OCI-LY3 (cell line): ENCODE measurements around the gene TULP4.

Experiments used
- H2AFZ ChIP-seq: fragments of 200-600, 300-600 bp; shearing (Covaris generic); 2 replicates; pipeline ENCODE4 v1.6.0; 2014; ENCODE audit warnings: antibody characterized with exemption, low read depth, low read length
- H3K27ac ChIP-seq: fragments of 200-600, 300-600 bp; sonication (generic); 2 replicates; pipeline ENCODE4 v1.5.1; 2014; ENCODE audit warnings: mild to moderate bottlenecking, low read length, moderate library complexity, mixed read lengths
- H3K27me3 ChIP-seq: fragments of 200-600, 300-600 bp; sonication (generic); 2 replicates; pipeline ENCODE4 v1.6.1; 2014; ENCODE audit warnings: low read depth, low read length, mixed read lengths
- H3K36me3 ChIP-seq: fragments of 200-600, 300-600 bp; sonication (generic); replicated peaks from 2 replicates; pipeline ENCODE3; 2014; ENCODE audit warnings: low read depth, low read length, mixed read lengths
- H3K4me1 ChIP-seq: fragments of 300-600, 200-600 bp; sonication (generic); 2 replicates; pipeline ENCODE4 v1.6.1; 2014; ENCODE audit warnings: low read length, mixed read lengths
- H3K4me2 ChIP-seq: fragments of 200-600, 300-600 bp; sonication (generic); 2 replicates; pipeline ENCODE4 v1.6.1; 2014; ENCODE audit warnings: low read length, mixed read lengths
- H3K4me3 ChIP-seq: fragments of 300-600, 200-600 bp; sonication (generic); 2 replicates; pipeline ENCODE4 v1.5.1; 2014; ENCODE audit warnings: antibody characterized with exemption, mild to moderate bottlenecking, low read length, moderate library complexity
- H3K79me2 ChIP-seq: fragments of 300-600, 200-600 bp; shearing (Covaris generic); 2 replicates; pipeline ENCODE4 v1.6.1; 2014; ENCODE audit warnings: mild to moderate bottlenecking, low read length, mixed read lengths
- H3K9ac ChIP-seq: fragments of 300-600, 200-600 bp; shearing (Covaris generic); 2 replicates; pipeline ENCODE4 v1.6.0; 2014; ENCODE audit warnings: mild to moderate bottlenecking, low read length, moderate library complexity
- H3K9me3 ChIP-seq: fragments of 200-600, 300-600 bp; shearing (Covaris generic); 2 replicates; pipeline ENCODE4 v1.6.1; 2014; ENCODE audit warnings: low read length, mixed read lengths; ENCODE audit not compliant: insufficient read depth
- H4K20me1 ChIP-seq: fragments of 200-600, 300-600 bp; sonication (generic); 2 replicates; pipeline ENCODE4 v1.6.1; 2016; ENCODE audit warnings: low read length, mixed read lengths; ENCODE audit not compliant: insufficient read depth
- EZH2phosphoT487 ChIP-seq: fragments of 200-600 bp; shearing (Covaris generic); IDR thresholded peaks from 2 replicates; pipeline ENCODE4 v1.6.1; 2018; ENCODE audit warnings: antibody characterized with exemption, mixed run types, low read depth
- TF ChIP-seq, protein P1 (sequence below): fragments of 200-600, 300-600 bp; sonication (generic); IDR thresholded peaks from 2 replicates; pipeline ENCODE4 v1.5.1; 2014; ENCODE audit warnings: antibody characterized with exemption, low read length, low read depth

TULP4 gene

DNA sequence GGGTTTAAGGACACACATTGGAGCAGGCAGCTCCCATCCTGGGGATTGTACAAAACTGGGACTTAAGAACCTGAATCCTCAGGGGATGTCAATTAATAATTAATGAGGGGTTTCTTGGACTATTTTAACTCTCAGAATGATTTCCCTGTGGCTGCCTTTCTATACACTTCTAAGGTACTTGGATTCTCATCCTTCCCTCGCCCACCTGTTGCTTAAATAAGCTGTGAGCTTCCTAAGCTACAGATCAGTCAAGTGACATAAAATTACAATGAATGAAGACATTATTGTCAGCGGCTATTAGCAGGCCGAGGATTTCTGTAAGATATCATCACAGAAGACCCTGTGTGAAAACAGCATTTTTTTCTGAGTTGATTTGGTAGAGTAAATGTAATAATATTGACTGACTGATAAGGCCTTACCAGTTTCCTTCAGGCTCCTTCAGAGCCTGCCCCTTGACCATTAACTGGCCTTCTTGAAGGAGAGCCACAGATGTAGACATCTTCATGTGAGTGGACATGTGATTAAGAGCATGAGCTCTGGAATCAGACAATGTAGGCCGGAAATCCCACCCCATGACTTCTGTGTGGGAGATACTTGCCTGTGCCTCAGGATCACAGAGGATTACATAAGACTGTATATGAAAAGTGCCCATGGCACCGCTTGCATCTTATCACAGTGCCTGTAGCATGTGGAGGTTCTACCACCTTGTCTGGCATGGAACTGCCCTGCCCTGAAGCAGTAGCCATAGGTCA lies 101.7 kb downstream of the TULP4 start:
- peaks cover 3% of the 10 kb centered on the region for H3K36me3 ChIP-seq
- TF ChIP-seq, protein P1, sequence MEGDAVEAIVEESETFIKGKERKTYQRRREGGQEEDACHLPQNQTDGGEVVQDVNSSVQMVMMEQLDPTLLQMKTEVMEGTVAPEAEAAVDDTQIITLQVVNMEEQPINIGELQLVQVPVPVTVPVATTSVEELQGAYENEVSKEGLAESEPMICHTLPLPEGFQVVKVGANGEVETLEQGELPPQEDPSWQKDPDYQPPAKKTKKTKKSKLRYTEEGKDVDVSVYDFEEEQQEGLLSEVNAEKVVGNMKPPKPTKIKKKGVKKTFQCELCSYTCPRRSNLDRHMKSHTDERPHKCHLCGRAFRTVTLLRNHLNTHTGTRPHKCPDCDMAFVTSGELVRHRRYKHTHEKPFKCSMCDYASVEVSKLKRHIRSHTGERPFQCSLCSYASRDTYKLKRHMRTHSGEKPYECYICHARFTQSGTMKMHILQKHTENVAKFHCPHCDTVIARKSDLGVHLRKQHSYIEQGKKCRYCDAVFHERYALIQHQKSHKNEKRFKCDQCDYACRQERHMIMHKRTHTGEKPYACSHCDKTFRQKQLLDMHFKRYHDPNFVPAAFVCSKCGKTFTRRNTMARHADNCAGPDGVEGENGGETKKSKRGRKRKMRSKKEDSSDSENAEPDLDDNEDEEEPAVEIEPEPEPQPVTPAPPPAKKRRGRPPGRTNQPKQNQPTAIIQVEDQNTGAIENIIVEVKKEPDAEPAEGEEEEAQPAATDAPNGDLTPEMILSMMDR: no peak
- no peak for TF ChIP-seq EZH2phosphoT487
- H3K9me3 ChIP-seq: no peaks in the 10 kb centered on the region
- no peaks in the 10 kb centered on the region for H4K20me1 ChIP-seq
- no peaks in the 10 kb centered on the region for H3K79me2 ChIP-seq
- no peaks in the 10 kb centered on the region for H3K4me1 ChIP-seq
- H3K4me2 ChIP-seq: no peak overlapping the region
- no peaks in the 10 kb centered on the region for H3K27me3 ChIP-seq
- no peak overlapping the region for H3K9ac ChIP-seq
- H2AFZ ChIP-seq: no peak overlapping the region
- H3K4me3 ChIP-seq: no peak overlapping the region
- H3K27ac ChIP-seq: no peak overlapping the region

DNA sequence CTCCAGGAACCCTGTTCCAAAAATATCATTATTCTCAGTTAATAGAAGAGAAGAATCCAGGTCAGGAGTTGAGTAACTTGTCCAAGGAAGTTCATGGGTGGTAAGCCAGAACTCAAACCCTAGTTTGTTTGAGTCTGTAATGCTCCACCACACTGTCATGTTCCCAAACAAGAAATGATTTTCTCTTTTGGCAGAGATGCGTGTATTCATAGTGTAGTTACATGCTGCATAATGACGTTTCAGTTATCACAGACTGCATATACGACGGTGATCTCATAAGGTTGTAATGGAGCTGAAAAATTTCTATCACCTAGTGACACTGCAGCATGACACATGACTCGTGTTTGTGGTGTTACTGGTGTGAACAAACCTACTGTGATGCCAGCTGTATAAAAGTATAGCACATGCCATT lies 102.6 kb downstream of the TULP4 start:
- Histone ChIP-seq H3K4me2 (no peak overlapping the region), H3K27me3 (no peaks in the 10 kb centered on the region), H3K4me3 (no peak overlapping the region), H3K4me1 (no peaks in the 10 kb centered on the region), H4K20me1 (no peaks in the 10 kb centered on the region), H3K27ac (no peak overlapping the region), H3K79me2 (no peaks in the 10 kb centered on the region), H2AFZ (no peak overlapping the region), H3K9me3 (no peaks in the 10 kb centered on the region), H3K36me3 (peaks cover 3% of the 10 kb centered on the region), H3K9ac (no peak overlapping the region)
- no peak for TF ChIP-seq EZH2phosphoT487
- TF ChIP-seq, protein P1: no peak

DNA sequence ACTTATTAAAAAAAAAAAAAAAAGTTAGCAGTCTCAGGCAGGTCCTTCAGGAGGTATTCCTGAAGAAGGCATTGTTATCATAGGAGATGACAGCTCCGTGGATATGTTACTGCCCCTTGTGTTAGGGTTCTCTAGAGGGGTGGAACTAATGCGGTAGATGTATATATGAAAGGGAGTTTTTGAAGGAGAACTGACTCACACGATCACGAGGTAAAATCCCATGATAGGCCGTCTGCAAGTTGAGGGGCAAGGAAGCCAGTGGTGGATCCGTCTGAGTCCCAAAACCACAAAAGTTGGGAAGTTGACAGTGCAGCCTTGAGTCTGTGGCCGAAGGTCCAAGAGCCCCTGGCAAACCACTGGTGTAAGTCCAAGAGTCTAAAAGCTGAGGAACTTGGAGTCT lies 103.4 kb downstream of the TULP4 start:
- Histone ChIP-seq H3K4me3 (no peak overlapping the region), H3K36me3 (peaks cover 3% of the 10 kb centered on the region), H4K20me1 (no peaks in the 10 kb centered on the region), H3K27me3 (no peaks in the 10 kb centered on the region), H3K9me3 (no peaks in the 10 kb centered on the region), H3K9ac (no peak overlapping the region), H2AFZ (no peak overlapping the region), H3K4me1 (no peaks in the 10 kb centered on the region), H3K27ac (no peak overlapping the region), H3K4me2 (no peak overlapping the region), H3K79me2 (no peaks in the 10 kb centered on the region)
- TF ChIP-seq, protein P1: no peak
- TF ChIP-seq EZH2phosphoT487: no peak

DNA sequence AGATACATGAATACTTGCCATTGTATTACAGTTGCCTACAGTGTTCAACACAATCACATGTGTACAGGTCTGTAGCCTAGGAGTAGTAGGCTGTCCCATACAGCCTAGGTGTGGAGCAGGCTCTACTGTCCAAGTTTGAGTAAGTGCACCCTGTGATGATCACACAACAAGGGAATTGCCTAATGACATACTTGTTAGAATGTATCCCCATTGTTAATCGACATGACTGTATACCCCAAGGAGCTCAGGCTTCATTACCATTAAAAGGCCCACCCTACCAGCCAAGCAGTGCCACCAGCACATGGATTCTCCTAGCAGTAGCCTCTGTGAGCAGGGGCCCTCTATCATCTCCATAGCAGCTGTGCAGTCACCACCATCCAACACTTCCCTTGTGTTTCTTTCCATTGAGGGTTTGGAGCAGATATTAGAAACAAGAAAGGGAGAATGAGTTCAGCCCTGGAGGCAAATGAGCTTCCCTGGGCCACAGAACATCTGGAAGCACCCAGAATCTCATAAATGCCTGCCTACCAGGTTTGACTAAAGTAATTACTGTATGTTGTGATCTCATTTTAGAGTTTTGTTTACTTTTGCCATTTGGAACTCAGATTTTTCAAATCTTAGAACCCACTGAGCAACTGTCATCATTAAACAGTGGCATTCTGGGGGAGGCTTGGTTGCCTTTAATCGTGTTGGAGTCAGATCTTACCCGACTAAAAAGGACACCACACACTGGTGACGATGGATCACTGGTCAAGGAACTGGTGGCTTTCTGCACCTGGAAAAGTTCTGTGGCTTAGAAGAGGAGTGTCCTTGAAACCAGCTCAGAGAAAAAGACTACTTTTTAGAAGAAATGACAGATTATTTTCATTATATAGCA lies 104.9 kb downstream of the TULP4 start:
- H4K20me1 ChIP-seq: no peaks in the 10 kb centered on the region
- no peak overlapping the region for H3K4me2 ChIP-seq
- H2AFZ ChIP-seq: no peak overlapping the region
- H3K4me3 ChIP-seq: no peak overlapping the region
- no peaks in the 10 kb centered on the region for H3K27me3 ChIP-seq
- H3K79me2 ChIP-seq: no peaks in the 10 kb centered on the region
- H3K9me3 ChIP-seq: no peaks in the 10 kb centered on the region
- no peak overlapping the region for H3K27ac ChIP-seq
- no peaks in the 10 kb centered on the region for H3K4me1 ChIP-seq
- peaks cover 3% of the 10 kb centered on the region for H3K36me3 ChIP-seq
- TF ChIP-seq EZH2phosphoT487: no peak
- TF ChIP-seq, protein P1: no peak
- no peak overlapping the region for H3K9ac ChIP-seq
